MG63 (cell line): ENCODE measurements around the gene OGDHL. TPM values are rescaled to one million over a fixed set of nuclear protein-coding genes. Genes with fewer than 3 reads are reported as not detected.

Experiments
- DNase-seq: peaks from one replicate; pipeline ENCODE4 v3.0.0-alpha.2; 2020
- H3K27me3 ChIP-seq: fragments of 250-450 bp; sonication (Bioruptor Pico); 2 replicates; pipeline ENCODE4 v1.5.1; 2020; ENCODE audit warnings: mild to moderate bottlenecking, moderate library complexity
- H3K36me3 ChIP-seq: fragments of 250-450 bp; sonication (Bioruptor Pico); 2 replicates; pipeline ENCODE4 v1.5.1; 2020; ENCODE audit warnings: mild to moderate bottlenecking, moderate library complexity
- H3K4me3 ChIP-seq: fragments of 250-450 bp; sonication (Bioruptor Pico); 2 replicates; pipeline ENCODE4 v1.5.1; 2020; ENCODE audit warnings: mild to moderate bottlenecking, moderate library complexity
- H3K9me3 ChIP-seq: fragments of 250-450 bp; sonication (Bioruptor Pico); 2 replicates; pipeline ENCODE4 v1.5.1; 2020; ENCODE audit warnings: mild to moderate bottlenecking, moderate library complexity
- total RNA-seq: library from RNA; depleted of rRNA; stranded (reverse); fragments of >200 nt; shearing (Covaris generic); gene quantifications from 2 replicates; pipeline ENCODE4 v1.2.3, GENCODE V29; 2014; ENCODE audit warnings: low replicate concordance; rRNA removed

Gene OGDHL
- total RNA-seq, 1 experiment from 2014 or later = 0.16 TPM

GRCh38 chr10:49688261-49688846 is 73.8 kb downstream of the OGDHL start:
- Histone ChIP-seq H3K27me3 (peaks cover 44% of the 10 kb centered on the region), H3K9me3 (no peaks in the 10 kb centered on the region; the same call in 1 of the 2 replicates)

GRCh38 chr10:49686651-49687050 is 75.5 kb downstream of the OGDHL start:
- Histone ChIP-seq H3K36me3 (no peaks in the 10 kb centered on the region), H3K9me3 (no peaks in the 10 kb centered on the region; the same call in 1 of the 2 replicates), H3K4me3 (no peak overlapping the region), H3K27me3 (peaks cover 38% of the 10 kb centered on the region)
- no peak for DNase-seq

More at GRCh38 chr10:49688261-49688846, 73.8 kb downstream of the OGDHL start:
- no peak for DNase-seq
- Histone ChIP-seq H3K36me3 (no peaks in the 10 kb centered on the region), H3K4me3 (no peak overlapping the region)

Other genes with a start within 250 kb of the OGDHL start
- gene ERCC6, start 223.2 kb downstream of the OGDHL start, total RNA-seq = 13.8 and 24.5 TPM in 2 replicates
- gene SLC18A3, start 152.0 kb downstream of the OGDHL start, total RNA-seq = not detected in 2 replicates
- gene CHAT, start 148.3 kb downstream of the OGDHL start, total RNA-seq = not detected in 2 replicates
- not detected in 2 replicates for gene C10orf53, start 82.7 kb downstream of the OGDHL start, total RNA-seq
- 12.0 and 19.3 TPM in 2 replicates for gene PARG, start 179.7 kb upstream of the OGDHL start, total RNA-seq
- 9.9 and 13.8 TPM in 2 replicates for gene TIMM23B, start 179.7 kb upstream of the OGDHL start, total RNA-seq
- 1.2 and 1.6 TPM in 2 replicates for gene AGAP6, start 226.1 kb upstream of the OGDHL start, total RNA-seq